KG1 (cell line): ENCODE data around the gene SPATA17.

Experiments
- DNase-seq: peaks from one replicate; lab custom pipeline; 2025; lab: John Stamatoyannopoulos, UW

SPATA17 gene

GRCh38 chr1:217911908-217912307 lies 280.8 kb downstream of the SPATA17 start:
- no peak for DNase-seq

DNA sequence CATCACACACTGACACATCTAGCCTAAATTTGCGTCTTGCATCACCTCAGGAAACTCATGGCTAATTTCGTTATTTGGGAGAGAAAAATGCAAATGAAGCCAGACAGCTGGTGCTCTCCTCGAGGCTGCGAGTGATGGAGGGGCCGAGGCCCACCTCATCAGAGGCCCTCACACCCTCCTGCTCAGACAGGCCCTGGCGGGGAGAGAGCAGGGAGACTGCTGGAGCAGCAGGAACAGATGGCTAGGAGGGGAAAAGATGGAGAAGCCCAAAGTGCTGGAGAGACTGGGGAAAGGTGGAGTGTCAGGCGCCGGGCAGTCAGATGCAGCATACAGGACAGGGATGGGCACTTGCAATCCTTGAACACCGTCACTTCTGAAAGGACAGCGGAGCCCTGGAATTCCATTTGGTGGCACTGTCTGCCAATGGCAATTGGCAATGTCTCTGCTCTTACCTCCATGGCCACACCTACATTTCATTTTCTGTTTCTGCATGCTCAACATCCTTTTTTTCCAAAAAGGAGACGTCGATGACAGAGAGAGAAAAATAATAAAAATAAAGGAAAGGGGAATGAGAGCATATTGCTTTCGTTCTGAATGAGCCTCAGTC lies 286.2 kb downstream of the SPATA17 start:
- DNase-seq, result no peak

DNA sequence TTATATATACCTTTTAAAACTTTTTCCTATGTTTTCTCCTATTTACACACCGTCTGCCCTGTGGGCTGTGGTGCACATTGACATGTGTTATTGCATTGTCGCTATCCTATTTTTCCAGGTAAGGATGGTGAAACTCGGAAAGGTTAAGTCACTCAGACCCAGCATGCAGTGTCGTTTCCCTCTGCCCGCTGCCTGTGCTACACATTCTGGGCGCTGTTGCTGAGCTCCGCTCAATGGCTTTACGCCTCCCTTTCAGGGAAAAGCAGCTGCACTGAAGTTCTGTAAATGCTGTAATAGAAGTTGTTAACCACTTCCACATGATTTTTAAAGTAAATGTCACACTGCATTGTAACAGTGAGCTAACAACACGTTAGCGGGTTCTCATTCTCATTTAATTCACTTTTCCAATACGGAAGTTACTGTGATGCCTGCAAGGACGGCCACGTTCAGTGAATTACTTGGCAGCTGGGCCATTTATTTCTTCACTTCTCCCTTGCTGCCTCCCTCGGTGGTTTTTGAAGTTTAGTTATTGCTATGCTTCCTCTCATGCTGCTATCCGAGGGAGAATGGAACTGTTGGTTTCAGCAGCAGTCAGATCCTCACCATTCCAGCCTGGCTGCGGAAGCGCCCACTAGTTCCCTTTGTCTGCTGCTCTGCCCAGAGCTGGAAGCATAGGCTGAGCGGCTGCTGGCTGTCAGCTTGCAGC lies 288.7 kb downstream of the SPATA17 start:
- no peak for DNase-seq
